Endometrium (tissue), 2 donors: ENCODE results near the gene RGS18.
"Not testable (repeated sequence)": the region's sequence is repeated elsewhere in the genome, so short reads cannot be mapped to it uniquely, and the experiment has no call there.

Experiments used
- FAIRE-seq: peaks from 2 replicates; lab custom pipeline; 2012; peaks lifted over from hg19 to GRCh38; lab: Jason Lieb, UNC
- donor health status: control.
- donor health status: control.

RGS18 gene, protein sequence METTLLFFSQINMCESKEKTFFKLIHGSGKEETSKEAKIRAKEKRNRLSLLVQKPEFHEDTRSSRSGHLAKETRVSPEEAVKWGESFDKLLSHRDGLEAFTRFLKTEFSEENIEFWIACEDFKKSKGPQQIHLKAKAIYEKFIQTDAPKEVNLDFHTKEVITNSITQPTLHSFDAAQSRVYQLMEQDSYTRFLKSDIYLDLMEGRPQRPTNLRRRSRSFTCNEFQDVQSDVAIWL

DNA sequence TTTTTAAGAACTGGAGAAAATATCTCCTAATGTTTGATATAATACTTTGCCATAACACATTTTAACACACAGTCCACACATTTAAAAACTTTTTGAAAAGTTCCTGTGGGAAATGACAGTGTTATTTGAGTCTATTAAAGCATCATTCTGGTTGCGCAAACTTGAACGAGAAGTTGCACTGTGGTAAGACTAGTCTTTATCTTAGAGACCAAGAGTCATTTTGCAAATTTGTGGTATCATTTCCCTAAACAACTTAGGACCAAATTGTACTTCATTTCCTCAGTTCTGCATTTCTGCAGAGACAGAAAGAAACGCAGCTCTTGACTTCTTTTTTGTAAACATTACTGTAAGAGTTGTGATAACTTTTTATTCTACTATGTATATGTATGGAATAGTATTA lies at the start of gene RGS18:
TSS of gene RGS18 (plus strand) at position 282 of the 400 bp plus-strand sequence. CDS start 176 bp downstream, outside the sequence.
- FAIRE-seq, result no peak

DNA sequence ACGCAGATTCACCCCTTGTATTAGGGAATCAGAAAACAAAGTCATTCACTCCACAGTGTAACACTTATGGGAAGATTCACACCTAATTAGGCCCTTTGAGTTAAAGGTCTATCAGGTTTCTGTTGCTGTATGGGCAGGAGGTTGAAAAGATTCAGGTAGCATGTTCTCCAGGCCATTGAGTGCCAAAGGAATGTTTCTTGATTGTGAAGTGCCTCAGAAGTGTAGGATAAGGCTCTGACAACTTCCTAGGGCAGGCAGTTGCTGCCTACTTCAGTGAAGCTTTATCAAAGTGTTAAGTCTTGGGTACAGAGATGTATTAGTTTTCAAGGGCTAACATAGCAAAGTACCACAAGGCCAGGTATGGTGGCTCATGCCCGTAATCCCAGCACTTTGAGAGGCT lies 48.7 kb upstream of the RGS18 start:
- no peak for FAIRE-seq

DNA sequence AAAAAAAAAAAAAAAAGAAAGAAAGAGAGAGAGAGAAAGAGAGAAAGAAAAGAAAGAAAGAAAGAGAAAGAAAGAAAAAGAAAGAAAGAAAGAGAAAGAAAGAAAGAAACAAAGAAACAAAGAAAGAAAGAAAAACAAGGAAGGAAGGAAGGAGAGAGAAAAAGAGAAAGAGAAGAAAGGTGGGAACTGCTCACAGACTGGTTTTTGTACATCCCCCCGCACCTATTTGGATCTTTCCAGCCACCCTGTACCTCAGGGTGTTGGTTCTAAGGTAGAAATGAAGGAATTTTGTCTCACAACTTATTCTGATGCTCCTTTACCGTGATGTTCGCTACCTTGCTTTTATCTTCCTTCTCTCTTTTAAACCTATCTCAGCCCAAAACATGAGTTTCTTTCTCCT lies 43.3 kb upstream of the RGS18 start:
- no peak for FAIRE-seq

DNA sequence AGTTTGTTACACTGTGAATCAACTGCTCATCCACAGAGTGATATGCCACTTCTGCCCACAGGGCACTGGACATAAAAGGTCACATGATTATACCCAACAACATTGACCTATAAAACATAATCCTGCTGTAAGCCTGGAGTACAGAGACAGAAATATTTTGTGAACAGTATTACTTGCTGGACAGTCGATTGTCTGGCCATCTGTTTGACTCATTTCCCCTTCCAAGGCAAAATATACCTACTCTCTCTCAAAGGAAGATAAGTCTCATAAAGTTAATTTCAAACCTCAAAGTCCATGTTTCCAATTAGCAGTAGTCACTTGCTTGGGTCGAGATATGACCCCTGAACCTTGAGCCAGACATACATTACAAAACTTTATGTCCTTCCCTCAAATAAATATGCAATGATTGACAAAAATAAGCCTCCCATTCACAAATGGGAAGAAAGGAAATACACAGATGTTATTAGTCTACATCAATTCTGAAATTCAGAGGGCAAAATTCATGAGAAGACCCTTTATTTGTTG lies 39.3 kb upstream of the RGS18 start:
- FAIRE-seq, result no peak

DNA sequence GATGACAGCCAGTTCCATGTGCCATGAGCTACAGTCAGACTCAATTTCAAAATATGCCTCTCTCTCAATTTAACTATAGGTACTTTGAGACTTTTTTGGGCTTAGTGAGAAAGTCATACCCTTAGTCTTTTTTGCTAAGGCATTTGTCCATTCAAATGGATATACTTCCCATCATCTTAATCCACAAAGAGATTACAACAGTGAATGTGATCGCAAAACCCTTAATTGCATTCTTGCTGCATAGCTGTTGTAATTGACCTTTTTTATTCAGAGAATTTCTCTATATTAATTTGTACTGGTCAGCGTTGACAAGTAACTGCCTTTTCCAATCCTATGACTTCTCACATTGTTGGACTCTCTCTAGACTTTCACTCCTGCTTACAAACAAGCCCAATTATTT lies 38.6 kb upstream of the RGS18 start:
- FAIRE-seq, result no peak

DNA sequence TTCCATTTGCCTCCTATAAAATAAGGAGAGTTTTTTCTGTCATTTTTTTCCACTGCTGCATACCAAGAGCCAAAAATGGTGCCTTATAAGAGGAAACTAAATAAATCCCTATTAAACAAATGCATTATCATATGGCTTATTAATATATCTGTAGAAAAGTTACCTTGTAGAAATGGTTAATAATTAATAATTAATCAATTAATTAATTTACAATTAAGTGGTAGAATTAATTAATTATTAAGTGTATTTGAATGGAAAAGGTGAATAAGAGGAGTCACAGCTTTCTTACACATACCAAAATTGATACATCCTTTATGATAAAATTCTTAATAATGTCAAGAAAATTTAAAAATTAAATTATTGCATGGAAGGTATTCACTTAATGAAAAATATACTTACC lies 35.6 kb upstream of the RGS18 start:
- FAIRE-seq, result no peak

DNA sequence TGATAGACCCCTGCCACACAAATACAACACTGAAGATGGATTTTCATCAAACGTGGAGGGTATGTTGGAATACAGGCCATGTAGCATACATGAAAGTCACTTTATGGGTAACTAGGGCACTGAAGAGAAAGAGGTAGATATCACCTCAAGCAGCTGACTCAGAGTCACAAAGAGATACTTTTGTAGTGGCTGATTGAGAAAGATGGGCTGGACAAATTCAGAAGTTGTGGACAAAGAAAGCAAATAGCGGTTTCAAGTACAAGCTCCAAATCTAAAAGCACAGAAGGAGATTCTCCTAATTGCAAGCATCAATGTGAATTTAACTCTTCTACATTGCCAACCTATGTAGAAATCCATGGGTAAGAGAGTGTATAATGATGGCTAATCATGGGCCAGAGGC lies 35.0 kb upstream of the RGS18 start:
- FAIRE-seq, result no peak

DNA sequence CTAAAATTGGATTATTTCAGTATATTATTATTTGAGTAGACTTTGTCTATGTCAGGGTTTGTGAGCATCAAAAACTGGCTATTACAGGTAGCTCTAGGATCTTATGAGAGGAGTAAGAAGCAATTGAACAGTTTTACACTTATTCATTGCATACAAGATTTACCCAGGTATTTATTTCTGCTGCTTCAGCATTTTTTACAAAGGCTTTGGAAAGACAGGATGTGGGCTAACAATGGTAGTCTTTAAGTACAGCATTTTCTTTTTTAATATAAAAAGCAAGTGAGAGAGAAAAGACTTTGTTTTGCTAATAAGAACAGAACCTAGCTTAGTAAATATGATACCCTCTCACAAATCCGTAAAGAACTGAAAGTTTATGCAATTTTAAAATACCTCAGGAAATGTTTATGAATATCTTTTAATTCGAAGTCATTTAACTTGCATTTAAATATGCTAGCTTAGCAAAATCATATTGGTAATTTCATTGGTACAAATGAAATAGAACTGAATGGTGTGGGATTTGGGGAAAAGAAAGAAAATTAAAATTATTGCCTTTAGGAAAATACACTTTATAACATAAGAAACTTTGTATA lies 32.1 kb upstream of the RGS18 start:
- FAIRE-seq, result no peak

DNA sequence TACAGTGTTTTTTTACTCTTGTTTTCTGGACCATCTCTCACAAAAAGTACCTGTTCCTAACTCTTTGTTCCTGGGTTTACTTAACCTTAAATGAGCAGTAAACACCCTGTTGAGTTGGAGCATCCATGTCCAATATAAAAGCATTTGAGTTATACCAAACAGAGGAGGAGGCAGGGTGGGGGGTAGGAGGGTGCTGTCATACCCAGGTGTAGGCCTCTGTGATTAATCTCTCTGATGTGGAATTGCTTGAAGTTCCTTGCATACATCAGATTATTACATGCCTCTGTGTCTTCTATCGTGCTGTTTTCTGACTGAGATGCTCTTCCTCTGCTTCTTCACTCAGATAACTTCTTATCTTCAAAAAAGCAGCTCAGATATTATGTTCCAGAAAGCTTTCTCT lies 28.1 kb upstream of the RGS18 start:
- FAIRE-seq, result no peak

DNA sequence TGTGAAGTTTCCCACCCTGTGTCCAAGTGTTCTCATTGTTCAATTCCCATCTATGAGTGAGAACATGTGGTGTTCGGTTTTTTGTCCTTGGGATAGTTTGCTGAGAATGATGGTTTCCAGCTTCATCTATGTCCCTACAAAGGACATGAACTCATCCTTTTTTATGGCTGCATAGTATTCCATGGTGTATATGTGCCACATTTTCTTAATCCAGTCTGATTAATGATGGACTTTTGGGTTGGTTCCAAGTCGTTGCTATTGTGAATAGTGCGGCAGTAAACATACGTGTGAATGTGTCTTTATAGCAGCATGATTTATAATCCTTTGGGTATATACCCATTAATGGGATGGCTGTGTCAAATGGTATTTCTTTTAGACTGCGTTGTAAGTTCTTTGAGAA lies 27.4 kb upstream of the RGS18 start:
- not testable (repeated sequence) for FAIRE-seq

DNA sequence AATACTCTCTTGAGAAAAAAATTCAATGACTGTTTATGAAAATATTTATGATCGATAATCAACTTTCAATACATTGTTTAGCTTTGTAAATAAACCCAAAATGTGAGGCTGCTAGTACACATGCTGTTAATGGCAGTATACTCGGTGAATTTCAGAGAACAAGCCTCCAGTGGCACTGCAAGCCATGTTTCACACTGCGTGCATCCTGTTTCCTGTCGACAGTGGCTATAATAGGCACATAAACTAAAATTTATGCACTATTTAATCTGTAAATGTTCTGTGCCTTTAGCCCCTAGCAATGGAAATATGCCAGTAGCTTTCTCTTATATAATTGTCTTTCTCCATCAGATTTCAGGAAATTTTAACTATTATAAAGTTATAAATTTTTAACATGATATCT lies 26.3 kb upstream of the RGS18 start:
- FAIRE-seq, result no peak

DNA sequence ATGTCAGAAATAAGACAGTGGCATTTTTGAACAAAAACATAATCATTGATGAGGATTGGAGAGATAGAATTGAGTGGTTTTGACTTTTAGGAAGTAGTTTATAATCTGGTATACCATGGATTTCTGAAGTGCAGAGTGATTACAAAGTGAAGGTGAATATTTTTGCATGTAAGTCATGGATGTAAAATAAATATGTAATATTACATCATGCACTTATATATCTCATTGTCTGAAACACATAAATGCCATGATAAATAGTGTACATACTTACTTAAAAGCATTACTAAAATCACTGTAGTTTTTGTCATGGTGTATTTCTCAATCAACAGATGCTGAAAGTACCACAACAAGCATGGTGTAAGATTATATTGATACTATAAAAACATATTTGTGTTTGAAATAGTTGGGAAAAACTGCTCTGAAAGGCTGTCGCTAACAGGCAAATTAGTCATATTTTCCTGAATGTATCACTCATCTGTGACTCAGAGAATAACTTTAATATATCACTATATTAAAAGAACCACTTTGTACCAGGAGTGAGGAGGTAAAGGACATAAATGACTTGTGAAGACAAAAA lies 24.8 kb upstream of the RGS18 start:
- FAIRE-seq, result no peak

DNA sequence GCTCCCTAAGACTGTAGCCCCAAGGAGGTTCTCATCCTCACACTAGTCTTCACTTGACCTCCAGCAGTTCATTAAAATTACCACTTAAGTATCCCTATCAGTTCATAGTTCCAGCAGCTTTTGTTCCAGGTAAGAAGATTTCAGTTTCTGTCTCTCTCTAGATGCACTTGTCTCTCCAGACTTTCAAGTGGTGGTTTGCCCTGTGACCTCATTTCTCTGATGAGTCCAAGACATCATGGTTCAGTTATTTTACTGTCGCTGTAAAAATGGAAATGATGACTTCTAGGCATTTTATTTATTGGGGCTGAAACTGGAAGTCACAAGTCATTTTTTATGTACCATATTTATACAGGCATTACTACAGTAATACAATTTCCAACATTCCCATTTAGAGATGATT lies 17.9 kb upstream of the RGS18 start:
- no peak for FAIRE-seq

DNA sequence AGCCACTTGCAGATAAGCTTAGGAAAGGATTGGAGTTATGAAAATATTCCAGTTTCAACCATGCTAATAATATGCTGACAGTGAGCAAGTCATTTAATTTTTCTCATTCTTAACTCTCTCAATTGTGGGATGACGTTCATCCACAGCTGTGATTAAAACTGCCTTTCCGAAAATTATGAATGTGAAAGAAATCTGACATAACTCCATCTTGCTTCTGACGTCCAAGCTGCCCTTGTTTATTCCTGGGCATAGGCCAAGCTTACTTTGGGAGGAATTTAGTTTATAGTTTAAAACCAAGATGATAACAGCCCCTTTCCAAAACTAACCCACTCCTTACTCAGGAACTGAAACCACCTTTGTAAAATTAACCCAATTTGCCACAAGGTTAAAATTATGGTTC lies 11.0 kb upstream of the RGS18 start:
- FAIRE-seq, result no peak

DNA sequence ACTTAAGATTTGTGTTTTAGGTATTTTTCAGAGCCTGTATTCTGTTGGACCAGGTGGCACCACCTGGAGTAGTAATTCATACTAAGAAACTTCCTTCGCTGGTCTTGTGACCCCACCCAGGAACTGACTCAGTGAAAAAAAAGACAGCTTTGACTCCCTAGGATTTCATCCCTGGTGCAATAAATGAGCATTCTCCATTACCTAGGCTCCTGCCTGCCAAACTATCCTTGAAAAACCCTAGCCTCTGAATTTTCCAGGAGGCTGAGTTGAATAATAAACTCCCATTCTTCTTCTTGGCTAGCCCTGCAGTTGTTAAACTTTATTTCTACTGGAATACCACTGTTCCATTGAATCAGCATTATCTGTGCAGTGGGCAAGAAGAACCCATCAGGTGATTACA lies 10.6 kb upstream of the RGS18 start:
- FAIRE-seq, result no peak

DNA sequence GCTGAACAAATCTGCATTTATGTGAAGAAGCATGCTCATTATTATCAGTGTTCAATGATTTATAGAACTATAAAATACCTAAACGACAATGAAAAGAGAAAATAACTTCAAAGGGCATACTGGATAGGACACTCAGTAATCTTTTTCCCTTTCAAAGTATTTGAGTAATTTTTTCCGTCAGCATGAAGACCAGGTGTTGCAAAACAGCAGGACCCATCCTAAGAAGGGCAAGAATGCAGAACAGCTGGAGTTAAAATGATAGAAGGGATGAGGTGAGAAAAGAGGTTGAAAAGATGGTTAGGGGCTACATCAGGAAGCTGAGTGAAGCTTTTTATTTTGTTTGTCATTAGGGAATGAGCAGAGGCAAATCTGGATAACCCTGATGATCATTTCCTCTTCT lies 7.1 kb upstream of the RGS18 start:
- FAIRE-seq, result no peak

DNA sequence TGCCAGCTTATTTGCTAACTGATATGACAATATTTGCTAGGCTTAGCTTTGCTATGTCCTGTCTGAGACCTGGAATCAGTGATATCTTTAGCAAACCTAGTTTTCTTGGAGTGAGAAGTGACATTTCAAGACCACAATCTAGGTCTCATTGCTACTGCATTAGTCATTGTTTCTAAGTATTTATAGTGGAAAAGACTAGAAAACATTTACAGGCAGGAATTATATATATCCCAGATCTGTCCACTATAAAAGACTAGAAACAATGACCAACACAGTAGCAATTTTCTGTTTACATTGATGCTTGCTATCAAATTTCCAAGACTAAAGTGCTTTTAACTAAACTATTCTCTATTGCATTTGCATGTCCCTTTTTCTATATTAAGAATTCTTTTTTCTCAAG lies 5.0 kb upstream of the RGS18 start:
- FAIRE-seq, result no peak

DNA sequence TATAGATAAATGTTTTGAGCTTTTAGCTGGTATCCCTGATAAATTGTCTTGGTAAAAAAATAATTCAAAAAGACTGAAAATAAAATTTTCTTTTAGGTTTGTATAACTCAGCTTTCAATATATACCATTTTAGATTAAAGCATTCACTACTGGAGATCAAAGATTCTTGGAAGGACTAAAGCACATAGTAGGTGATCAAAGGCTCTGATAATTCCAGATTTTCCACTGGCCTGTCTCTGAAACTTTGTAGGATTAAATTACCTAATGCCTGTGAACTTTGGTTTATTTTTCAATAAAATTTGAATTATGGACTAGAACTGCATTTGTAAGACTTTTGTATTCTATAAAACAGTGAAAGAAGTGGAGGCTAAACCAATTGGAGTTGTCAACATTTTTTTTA lies 1.2 kb upstream of the RGS18 start:
- FAIRE-seq, result no peak

DNA sequence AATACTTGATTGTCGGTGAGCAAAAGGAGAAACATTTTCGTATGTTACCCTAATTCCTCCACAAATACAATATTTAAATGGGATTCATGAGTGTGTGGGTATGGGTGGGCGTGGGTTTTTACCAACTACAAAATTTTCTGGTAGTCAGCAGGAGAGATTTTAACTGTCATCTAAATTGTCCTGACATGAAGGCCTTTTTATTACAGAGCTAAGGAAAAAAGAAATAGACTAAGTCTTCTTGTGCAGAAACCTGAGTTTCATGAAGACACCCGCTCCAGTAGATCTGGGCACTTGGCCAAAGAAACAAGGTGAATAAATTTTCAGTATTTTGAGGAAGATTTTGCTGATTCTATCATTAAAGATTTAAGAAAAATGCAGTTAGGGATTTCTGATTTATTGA lies 752 bp downstream of the RGS18 start:
- FAIRE-seq, result no peak

DNA sequence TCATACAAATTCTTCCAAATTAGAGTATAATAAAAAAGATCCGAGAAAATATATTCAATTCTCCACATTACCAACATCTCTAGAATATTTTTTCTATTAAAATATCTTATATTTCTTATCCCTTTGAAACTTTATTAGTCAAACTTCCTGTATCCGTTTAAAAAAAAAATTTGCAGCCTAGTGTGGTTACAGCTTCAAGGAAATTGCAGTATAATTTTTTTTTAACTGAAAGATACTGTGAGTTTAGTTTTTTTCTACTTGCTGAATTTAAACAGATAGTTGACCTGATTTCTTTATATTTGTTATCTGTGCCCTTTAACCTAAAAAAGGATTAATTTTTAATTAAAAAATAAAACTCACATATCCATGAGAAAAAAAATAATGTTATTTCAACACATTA lies 1.5 kb downstream of the RGS18 start:
- FAIRE-seq, result peak; percentile 70

DNA sequence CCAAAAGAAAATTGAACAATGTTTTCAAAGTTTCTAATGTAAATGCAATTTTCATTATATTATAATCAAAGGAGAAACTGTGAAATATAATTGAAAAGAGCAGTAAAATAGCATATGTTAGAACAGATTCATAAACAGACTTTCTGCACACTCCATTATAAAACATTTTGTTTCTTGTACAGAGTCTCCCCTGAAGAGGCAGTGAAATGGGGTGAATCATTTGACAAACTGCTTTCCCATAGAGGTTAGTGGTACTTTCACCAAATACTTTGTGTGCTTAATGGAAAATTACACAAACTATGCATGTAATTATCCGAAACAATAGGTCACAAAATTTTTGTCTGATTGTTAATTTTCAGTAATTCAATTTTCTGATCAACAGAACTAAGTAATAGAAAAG lies 1.9 kb downstream of the RGS18 start:
- no peak for FAIRE-seq

DNA sequence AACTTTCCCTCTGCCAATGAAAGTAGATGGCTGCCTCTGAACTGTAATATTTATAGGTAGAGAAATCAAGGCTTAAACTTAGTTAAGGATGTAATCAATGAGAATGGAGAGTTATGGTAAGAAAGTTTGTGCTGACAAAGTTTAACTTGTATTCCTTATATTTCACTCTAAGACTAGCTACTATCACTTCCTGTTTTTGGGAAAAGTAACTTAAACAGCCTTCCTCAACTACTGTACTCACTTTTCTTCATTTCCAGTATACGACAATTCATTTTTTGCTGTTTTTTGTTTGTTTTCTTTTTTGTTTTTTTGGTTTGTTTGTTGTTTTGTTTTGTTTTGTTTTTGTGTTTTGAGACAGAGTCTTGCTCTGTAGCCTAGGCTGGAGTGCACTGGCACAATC lies 3.7 kb downstream of the RGS18 start:
- no peak for FAIRE-seq

DNA sequence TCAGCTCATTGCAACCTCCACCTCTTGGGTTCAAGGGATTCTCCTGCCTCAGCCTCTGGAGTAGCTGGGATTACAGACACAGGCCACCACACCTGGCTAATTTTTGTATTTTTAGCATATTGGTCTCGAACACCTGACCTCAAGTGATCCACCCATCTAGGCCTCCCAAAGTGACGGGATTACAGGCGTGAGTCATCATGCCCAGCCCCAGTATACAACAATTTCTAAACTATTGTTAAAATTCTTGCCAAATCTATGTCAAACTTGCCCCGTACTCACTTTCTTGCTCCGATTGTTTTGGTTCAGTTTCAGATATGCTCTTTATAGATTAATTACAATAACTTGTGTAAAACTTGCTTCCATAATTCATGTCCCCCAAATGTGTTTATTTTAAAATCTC lies 4.1 kb downstream of the RGS18 start:
- no peak for FAIRE-seq

DNA sequence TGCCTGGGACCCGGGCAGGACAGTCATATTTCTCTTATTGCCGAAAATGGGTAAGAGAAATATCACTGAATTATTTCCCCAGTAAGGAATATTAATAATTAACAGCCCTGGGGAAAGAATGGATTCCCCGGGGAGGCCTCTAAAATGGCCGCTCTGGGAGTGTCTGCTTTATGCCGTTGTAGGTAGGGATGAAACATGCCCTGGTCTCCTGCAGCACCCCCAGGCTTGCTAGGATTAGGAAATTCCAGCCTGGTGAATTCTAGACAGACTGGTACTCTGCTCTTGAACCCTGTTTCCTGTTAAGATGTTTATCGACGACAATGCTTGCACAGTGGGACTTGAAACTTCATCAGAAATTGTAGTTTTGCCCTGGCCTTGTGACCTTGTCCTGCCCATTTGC lies 6.7 kb downstream of the RGS18 start:
- not testable (repeated sequence) for FAIRE-seq
